PC-3 (cell line): ENCODE measurements around the gene KCNK5.

Source experiments
- CTCF ChIP-seq: fragments of 300-600 bp; sonication (generic); conservative IDR thresholded peaks from 2 replicates; pipeline ENCODE4 v1.5.1; 2017; ENCODE audit warnings: antibody characterized with exemption, low read depth, mild to moderate bottlenecking, low read length
- EZH2 ChIP-seq: fragments of 300-600 bp; sonication (generic); IDR thresholded peaks from one replicate; pipeline ENCODE4 v1.6.1; 2017; ENCODE audit warnings: antibody characterized with exemption, mild to moderate bottlenecking, low read length; ENCODE audit not compliant: unreplicated experiment
- EZH2phosphoT487 ChIP-seq: fragments of 300-600 bp; sonication (generic); IDR thresholded peaks from 2 replicates; pipeline ENCODE4 v1.6.1; 2018; ENCODE audit warnings: mild to moderate bottlenecking, antibody characterized with exemption, low read length, borderline replicate concordance

GRCh38 chr6:39198528-39198927 is 30.7 kb downstream of the KCNK5 start:
- TF ChIP-seq EZH2 (no peak), CTCF (no peak), EZH2phosphoT487 (no peak)
